GM12801 (cell line): Measurements from ENCODE around the gene ZNF391.

Experiments used
- CTCF ChIP-seq: IDR thresholded peaks from one replicate; pipeline ENCODE4 v1.5.1; 2011; ENCODE audit warnings: control low read depth; ENCODE audit not compliant: insufficient read length; ENCODE audit errors: extremely low read depth

The ZNF391 gene

GRCh38 chr6:27452496-27452897, 63.9 kb downstream of the ZNF391 start:
- no peak for TF ChIP-seq CTCF
